Ascending aorta (tissue), 2 donors: ENCODE results near the gene CACNA1E. TPM values are rescaled to one million over a fixed set of nuclear protein-coding genes. Genes with fewer than 3 reads are reported as not detected.

Experiments
- DNase-seq, 2 donors: peaks; one replicate each; pipeline ENCODE4 v3.0.0-alpha.2; 2019; ENCODE audit warnings: low spot score in 2 of 2
- H3K27ac ChIP-seq, 2 donors: fragments of 200-600 bp; sonication (generic); one replicate each; pipeline ENCODE4 v1.5.1; 2016 to 2017; ENCODE audit warnings: mild to moderate bottlenecking in 1 of 2
- H3K27me3 ChIP-seq: fragments of 200-600 bp; sonication (generic); one replicate; pipeline ENCODE4 v1.5.1; 2017
- H3K36me3 ChIP-seq, 2 donors: fragments of 200-600 bp; sonication (generic); one replicate each; pipeline ENCODE4 v1.5.1; 2016
- H3K4me1 ChIP-seq, 2 donors: fragments of 200-600 bp; sonication (generic); one replicate each; pipeline ENCODE4 v1.5.1; 2016 to 2017; ENCODE audit warnings: mild to moderate bottlenecking in 1 of 2
- H3K4me3 ChIP-seq, 2 donors: fragments of 200-600 bp; sonication (generic); one replicate each; pipeline ENCODE4 v1.5.1; 2016 to 2017; ENCODE audit warnings: mild to moderate bottlenecking in 1 of 2
- H3K9me3 ChIP-seq, 2 donors: fragments of 200-600 bp; sonication (generic); one replicate each; pipeline ENCODE4 v1.5.1; 2016
- intact Hi-C: fragments of 100-400 bp; cut with DNase I; formaldehyde crosslinking; loops from one replicate; pipeline ENCODE4 v1.15.1; 2023
- total RNA-seq: library from RNA; depleted of rRNA; stranded (reverse); fragments of >200 nt; gene quantifications from one replicate; pipeline ENCODE4 v1.1.0, GENCODE V29; 2016
- TF ChIP-seq, protein P1 (sequence below), 3 experiments: fragments of 200-600 bp in 2 of 3; fragments of 450-650 bp in 1 of 3; sonication (generic) in 2 of 3; IDR thresholded peaks; one replicate each; pipeline ENCODE4 v1.5.1; 2016 to 2019; ENCODE audit warnings: antibody characterized with exemption in 3 of 3, mild to moderate bottlenecking in 1 of 3, moderate library complexity in 1 of 3

CACNA1E gene
- total RNA-seq, 1 donor from 2014 or later = not detected

DNA sequence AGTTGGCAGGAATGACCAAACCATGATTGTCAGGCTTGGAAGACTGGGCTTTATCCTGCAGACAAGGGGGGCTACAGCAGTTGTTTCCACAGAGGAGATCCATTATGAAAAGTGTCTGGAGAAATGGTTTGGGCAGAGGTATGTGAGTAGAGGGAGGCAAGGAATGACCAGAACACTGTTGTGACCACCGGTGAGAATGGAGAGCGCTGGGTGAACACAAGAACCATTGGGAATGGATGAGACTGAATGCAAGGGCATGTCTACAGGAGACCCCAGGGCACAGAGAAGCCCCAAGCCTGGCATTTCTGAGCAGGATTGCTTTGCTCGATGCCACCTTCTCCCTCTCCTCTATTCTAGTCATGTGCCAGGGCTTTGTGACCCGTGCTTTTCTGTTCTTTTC, 125.1 kb downstream of the CACNA1E start:
- intact Hi-C loops = no loop called here
- Histone ChIP-seq H3K9me3 (peaks cover 0 to 4% of the 10 kb centered on the region in 2 donors), H3K27me3 (no peaks in the 10 kb centered on the region), H3K36me3 (no peaks in the 10 kb centered on the region), H3K4me1 (no peaks in the 10 kb centered on the region), H3K4me3 (no peak overlapping the region), H3K27ac (no peak overlapping the region)
- TF ChIP-seq, protein P1, sequence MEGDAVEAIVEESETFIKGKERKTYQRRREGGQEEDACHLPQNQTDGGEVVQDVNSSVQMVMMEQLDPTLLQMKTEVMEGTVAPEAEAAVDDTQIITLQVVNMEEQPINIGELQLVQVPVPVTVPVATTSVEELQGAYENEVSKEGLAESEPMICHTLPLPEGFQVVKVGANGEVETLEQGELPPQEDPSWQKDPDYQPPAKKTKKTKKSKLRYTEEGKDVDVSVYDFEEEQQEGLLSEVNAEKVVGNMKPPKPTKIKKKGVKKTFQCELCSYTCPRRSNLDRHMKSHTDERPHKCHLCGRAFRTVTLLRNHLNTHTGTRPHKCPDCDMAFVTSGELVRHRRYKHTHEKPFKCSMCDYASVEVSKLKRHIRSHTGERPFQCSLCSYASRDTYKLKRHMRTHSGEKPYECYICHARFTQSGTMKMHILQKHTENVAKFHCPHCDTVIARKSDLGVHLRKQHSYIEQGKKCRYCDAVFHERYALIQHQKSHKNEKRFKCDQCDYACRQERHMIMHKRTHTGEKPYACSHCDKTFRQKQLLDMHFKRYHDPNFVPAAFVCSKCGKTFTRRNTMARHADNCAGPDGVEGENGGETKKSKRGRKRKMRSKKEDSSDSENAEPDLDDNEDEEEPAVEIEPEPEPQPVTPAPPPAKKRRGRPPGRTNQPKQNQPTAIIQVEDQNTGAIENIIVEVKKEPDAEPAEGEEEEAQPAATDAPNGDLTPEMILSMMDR (IDR thresholded peaks at IDR 0.05) = no peak
- no peak for DNase-seq

GRCh38 chr1:181608948-181609347, 125.6 kb downstream of the CACNA1E start:
- intact Hi-C loops = no loop called here
- TF ChIP-seq, protein P1 (IDR thresholded peaks at IDR 0.05) = no peak
- H3K27me3 ChIP-seq = no peaks in the 10 kb centered on the region
- H3K9me3 ChIP-seq = peaks cover 0 to 8% of the 10 kb centered on the region in 2 donors
- no peak overlapping the region for H3K4me3 ChIP-seq
- no peaks in the 10 kb centered on the region for H3K36me3 ChIP-seq
- no peak overlapping the region for H3K27ac ChIP-seq
- no peak for DNase-seq
- no peaks in the 10 kb centered on the region for H3K4me1 ChIP-seq

DNA sequence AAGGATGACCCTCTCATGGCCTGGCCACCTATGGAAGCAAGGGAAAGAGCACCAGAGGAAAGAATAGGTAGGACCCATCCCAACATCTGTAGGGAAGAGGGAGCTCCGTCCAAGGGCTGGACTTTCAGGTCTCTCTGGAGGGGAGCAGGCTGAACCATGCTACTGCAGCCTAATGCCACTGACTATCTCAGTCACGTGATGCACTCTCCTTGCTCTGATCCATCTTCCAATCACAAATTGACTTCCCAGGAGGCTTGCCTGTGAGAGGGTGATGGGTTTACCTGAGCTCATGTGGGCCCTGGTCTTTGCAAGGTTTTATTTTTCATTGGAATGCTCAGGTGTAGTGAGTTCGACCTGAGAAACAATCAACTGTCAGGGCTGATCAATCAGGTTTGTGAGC, 128.8 kb downstream of the CACNA1E start:
- H3K36me3 ChIP-seq = no peaks in the 10 kb centered on the region
- no peak overlapping the region for H3K4me3 ChIP-seq

GRCh38 chr1:181618559-181618958, 135.2 kb downstream of the CACNA1E start:
- Histone ChIP-seq H3K27me3 (no peaks in the 10 kb centered on the region), H3K9me3 (peaks cover 0 to 6% of the 10 kb centered on the region in 2 donors), H3K4me1 (no peaks in the 10 kb centered on the region), H3K36me3 (no peaks in the 10 kb centered on the region), H3K4me3 (no peak overlapping the region), H3K27ac (no peak overlapping the region)
- intact Hi-C loops = no loop called here
- DNase-seq = no peak
- TF ChIP-seq, protein P1 (IDR thresholded peaks at IDR 0.05) = no peak

More for the DNA sequence above, 128.8 kb downstream of the CACNA1E start:
- H3K9me3 ChIP-seq = peaks cover 0 to 11% of the 10 kb centered on the region in 2 donors
- intact Hi-C loops = no loop called here
- H3K27me3 ChIP-seq = no peaks in the 10 kb centered on the region
- no peaks in the 10 kb centered on the region for H3K4me1 ChIP-seq
- no peak overlapping the region for H3K27ac ChIP-seq
- TF ChIP-seq, protein P1 (IDR thresholded peaks at IDR 0.05) = no peak
- no peak for DNase-seq

- H3K9me3 ChIP-seq = no peaks in the 10 kb centered on the region
- no peak for DNase-seq
- intact Hi-C loops = no loop called here
- TF ChIP-seq, protein P1 (IDR thresholded peaks at IDR 0.05) = no peak
- H3K4me1 ChIP-seq = no peaks in the 10 kb centered on the region
- no peaks in the 10 kb centered on the region for H3K27me3 ChIP-seq
- no peak overlapping the region for H3K27ac ChIP-seq
- no peak overlapping the region for H3K4me3 ChIP-seq
- H3K36me3 ChIP-seq = no peaks in the 10 kb centered on the region
Measured at GRCh38 chr1:181620183-181620582, 136.9 kb downstream of the CACNA1E start.

DNA sequence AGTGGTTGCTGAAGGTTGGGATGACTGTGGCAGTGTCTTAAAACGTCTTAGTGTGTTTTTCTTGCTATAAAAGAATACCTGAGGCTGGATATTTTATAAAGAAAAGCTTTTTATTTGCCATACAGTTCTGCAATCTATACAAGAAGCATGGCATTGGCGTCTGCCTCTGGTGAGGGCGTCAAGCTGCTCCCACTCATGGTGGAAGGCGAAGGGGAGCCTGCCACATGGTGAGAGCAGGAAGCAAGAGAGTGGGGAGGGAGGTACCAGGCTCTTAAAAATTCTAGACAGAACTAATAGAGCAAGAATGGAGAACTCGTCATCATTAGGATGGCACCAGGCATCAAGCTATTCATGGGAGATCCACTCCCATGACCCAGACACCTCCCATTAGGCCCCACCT, 140.5 kb downstream of the CACNA1E start:
- TF ChIP-seq, protein P1 (IDR thresholded peaks at IDR 0.05) = no peak
- H3K36me3 ChIP-seq = no peaks in the 10 kb centered on the region
- no peak overlapping the region for H3K27ac ChIP-seq
- no peaks in the 10 kb centered on the region for H3K9me3 ChIP-seq
- DNase-seq = no peak
- no peaks in the 10 kb centered on the region for H3K4me1 ChIP-seq
- intact Hi-C loops = no loop called here
- H3K27me3 ChIP-seq = no peaks in the 10 kb centered on the region
- no peak overlapping the region for H3K4me3 ChIP-seq
